Smooth muscle cell (in vitro differentiated cells): ENCODE results near the gene STRN. TPM values are rescaled to one million over a fixed set of nuclear protein-coding genes. Genes with fewer than 3 reads are reported as not detected.

ENCODE experiments used
- DNase-seq: peaks from one replicate; lab custom pipeline; 2025; ENCODE audit not compliant: unreplicated experiment; lab: John Stamatoyannopoulos, UW
- H2AFZ ChIP-seq: fragments of 200-600 bp; sonication (generic); 2 replicates; pipeline ENCODE4 v1.6.0; 2016; ENCODE audit warnings: antibody characterized with exemption, low read depth, mild to moderate bottlenecking
- H3F3A ChIP-seq: fragments of 200-600 bp; sonication (generic); 2 replicates; pipeline ENCODE4 v1.6.0; 2017; ENCODE audit warnings: antibody characterized with exemption, low read depth
- H3K27ac ChIP-seq: fragments of 200-600 bp; sonication (generic); 2 replicates; pipeline ENCODE4 v1.5.1; 2016; ENCODE audit warnings: low read depth, mild to moderate bottlenecking
- H3K27me3 ChIP-seq: fragments of 200-600 bp; sonication (generic); 2 replicates; pipeline ENCODE4 v1.6.1; 2016; ENCODE audit warnings: low read depth, mild to moderate bottlenecking
- H3K36me3 ChIP-seq: fragments of 200-600 bp; sonication (generic); 2 replicates; pipeline ENCODE4 v1.5.1; 2016; ENCODE audit warnings: low read depth
- H3K4me1 ChIP-seq: fragments of 200-600 bp; sonication (generic); 2 replicates; pipeline ENCODE4 v1.5.1; 2016; ENCODE audit warnings: low read depth
- H3K4me2 ChIP-seq: fragments of 200-600 bp; sonication (generic); 2 replicates; pipeline ENCODE4 v1.6.0; 2016; ENCODE audit warnings: mild to moderate bottlenecking
- H3K4me3 ChIP-seq: fragments of 200-600 bp; sonication (generic); 2 replicates; pipeline ENCODE4 v1.5.1; 2016; ENCODE audit warnings: mild to moderate bottlenecking
- H3K79me2 ChIP-seq: fragments of 200-600 bp; sonication (generic); 2 replicates; pipeline ENCODE4 v1.6.0; 2016; ENCODE audit warnings: low read depth, mild to moderate bottlenecking
- H3K9ac ChIP-seq: fragments of 200-600 bp; sonication (generic); 2 replicates; pipeline ENCODE4 v1.6.0; 2016; ENCODE audit warnings: low read depth
- H3K9me3 ChIP-seq: fragments of 200-600 bp; sonication (generic); replicated peaks from 2 replicates; pipeline ENCODE4 v1.5.1; 2016; ENCODE audit warnings: low read depth
- H4K20me1 ChIP-seq: fragments of 200-600 bp; sonication (generic); 2 replicates; pipeline ENCODE4 v1.6.0; 2016; ENCODE audit warnings: low read depth
- CTCF ChIP-seq: fragments of 200-600 bp; sonication (generic); IDR thresholded peaks from 2 replicates; pipeline ENCODE4 v1.5.1; 2017; ENCODE audit warnings: borderline replicate concordance, mild to moderate bottlenecking, antibody characterized with exemption; ENCODE audit not compliant: insufficient read depth, poor library complexity, severe bottlenecking
- WGBS: methylation state at CpG from one replicate; pipeline ENCODE4 v1.1.7; 2016; ENCODE audit warnings: low lambda C conversion rate; 5-methylcytosine and 5-hydroxymethylcytosine counted together
- polyA plus RNA-seq: library from polyadenylated mRNA; unstranded; fragments of >200 nt; fragmentation: Nextera tagmentation; extraction: Ambion mirVana; gene quantifications from 2 replicates; pipeline ENCODE4 v1.2.1, GENCODE V29; 2016
- total RNA-seq: library from RNA; depleted of rRNA; stranded (reverse); fragments of >200 nt; gene quantifications from 2 replicates; pipeline ENCODE4 v1.2.3, GENCODE V29; 2014

STRN gene
- total and polyA plus RNA-seq, 2 experiments from 2014 or later, result 4.6 to 19.6 TPM

GRCh38 chr2:36919041-36919837, 47.1 kb downstream of the STRN start:
- H3K36me3 ChIP-seq, result no peaks in the 10 kb centered on the region
- peaks cover 18% of the 10 kb centered on the region for H4K20me1 ChIP-seq
- TF ChIP-seq CTCF, result no peak
- no peaks in the 10 kb centered on the region for H3F3A ChIP-seq
- no peaks in the 10 kb centered on the region for H3K9me3 ChIP-seq
- no peak overlapping the region for H2AFZ ChIP-seq
- H3K27me3 ChIP-seq, result no peaks in the 10 kb centered on the region
- peaks cover 8% of the 10 kb centered on the region for H3K79me2 ChIP-seq
- WGBS, result 53% methylated on average over 7 of the region's 7 CpGs
- no peak overlapping the region for H3K9ac ChIP-seq
- H3K4me3 ChIP-seq, result no peak overlapping the region
- no peak overlapping the region for H3K27ac ChIP-seq
- no peak for DNase-seq
- no peaks in the 10 kb centered on the region for H3K4me1 ChIP-seq
- H3K4me2 ChIP-seq, result no peak overlapping the region

DNA sequence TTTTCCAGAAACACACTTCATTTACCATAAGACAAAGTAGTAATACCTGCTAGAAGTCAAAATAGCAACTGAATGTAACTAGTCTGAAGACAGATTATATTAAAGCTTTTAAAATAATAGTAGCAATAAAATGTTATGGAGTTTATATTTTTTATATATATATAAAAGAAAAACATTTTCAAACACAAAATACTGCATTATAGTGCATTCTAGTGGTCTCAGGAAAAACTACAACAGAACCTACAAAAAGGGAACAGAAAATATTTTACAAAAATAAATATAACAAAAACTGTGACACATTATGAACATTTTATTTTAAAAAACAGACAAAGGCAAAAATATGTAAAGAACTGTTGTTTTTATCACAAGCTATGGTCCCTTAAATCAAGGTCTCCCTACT, 48.0 kb downstream of the STRN start:
- no peak overlapping the region for H2AFZ ChIP-seq
- H3K4me1 ChIP-seq, result no peaks in the 10 kb centered on the region
- peaks cover 8% of the 10 kb centered on the region for H3K79me2 ChIP-seq
- H3F3A ChIP-seq, result no peaks in the 10 kb centered on the region
- H3K36me3 ChIP-seq, result no peaks in the 10 kb centered on the region
- H3K27me3 ChIP-seq, result no peaks in the 10 kb centered on the region
- H4K20me1 ChIP-seq, result peaks cover 18% of the 10 kb centered on the region
- DNase-seq, result no peak
- no peaks in the 10 kb centered on the region for H3K9me3 ChIP-seq
- H3K4me3 ChIP-seq, result no peak overlapping the region
- H3K27ac ChIP-seq, result no peak overlapping the region
- no peak overlapping the region for H3K9ac ChIP-seq
- H3K4me2 ChIP-seq, result no peak overlapping the region
- peak; percentile 51 for TF ChIP-seq CTCF

DNA sequence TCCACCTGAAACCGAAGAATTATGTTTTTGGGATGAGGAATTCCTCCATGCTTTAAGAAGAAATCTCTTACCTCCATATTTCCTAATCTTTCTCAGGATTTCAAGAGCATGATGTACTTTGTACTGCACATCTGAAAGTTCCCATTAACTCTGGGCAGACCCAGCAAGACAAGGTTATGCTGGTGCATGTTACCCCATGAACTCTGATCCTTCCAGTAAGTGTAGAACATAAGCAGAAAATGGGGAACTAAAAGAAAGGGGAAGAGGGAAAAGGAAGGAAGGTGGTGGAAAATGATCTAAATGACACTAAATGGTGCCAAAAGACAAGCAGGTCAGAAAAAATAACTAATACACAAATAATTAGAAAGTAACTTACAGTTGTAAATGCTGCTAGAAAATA, 50.7 kb downstream of the STRN start:
- no peaks in the 10 kb centered on the region for H3K36me3 ChIP-seq
- H3K4me1 ChIP-seq, result no peaks in the 10 kb centered on the region
- H3K27ac ChIP-seq, result no peak overlapping the region
- H2AFZ ChIP-seq, result no peak overlapping the region
- H3K9me3 ChIP-seq, result no peaks in the 10 kb centered on the region
- H3K9ac ChIP-seq, result no peak overlapping the region
- H3K4me2 ChIP-seq, result no peak overlapping the region
- no peaks in the 10 kb centered on the region for H3F3A ChIP-seq
- H3K79me2 ChIP-seq, result peaks cover 9% of the 10 kb centered on the region
- TF ChIP-seq CTCF, result no peak
- no peak for DNase-seq
- peaks cover 18% of the 10 kb centered on the region for H4K20me1 ChIP-seq
- H3K27me3 ChIP-seq, result no peaks in the 10 kb centered on the region
- 100% methylated on average over 1 of the region's 1 CpG for WGBS
- H3K4me3 ChIP-seq, result no peak overlapping the region

- Histone ChIP-seq H3F3A (no peaks in the 10 kb centered on the region), H3K36me3 (no peaks in the 10 kb centered on the region), H3K27me3 (no peaks in the 10 kb centered on the region), H2AFZ (no peak overlapping the region), H3K4me1 (no peaks in the 10 kb centered on the region), H3K4me3 (no peak overlapping the region), H3K4me2 (no peak overlapping the region), H3K9ac (no peak overlapping the region), H3K9me3 (no peaks in the 10 kb centered on the region), H3K79me2 (peaks cover 10% of the 10 kb centered on the region), H4K20me1 (peaks cover 2% of the 10 kb centered on the region), H3K27ac (no peak overlapping the region)
- DNase-seq, result no peak
- no peak for TF ChIP-seq CTCF
These were observed 53.6 kb downstream of the STRN start for GRCh38 chr2:36912695-36913094.
